GM21381 (cell line): ENCODE measurements around the gene TLCD3B.
"Not testable (repeated sequence)": the region's sequence is repeated elsewhere in the genome, so short reads cannot be mapped to it uniquely, and the experiment has no call there.

ENCODE experiments used
- ATAC-seq: cut with Tn5 transposase; IDR thresholded peaks from one replicate; pipeline ENCODE4 v1.9.1; 2021; ENCODE audit warnings: mild to moderate bottlenecking, moderate library complexity; ENCODE audit not compliant: unreplicated experiment

The TLCD3B gene

GRCh38 chr16:30027588-30028437 is 3.3 kb downstream of the TLCD3B start:
- no peak for ATAC-seq

DNA sequence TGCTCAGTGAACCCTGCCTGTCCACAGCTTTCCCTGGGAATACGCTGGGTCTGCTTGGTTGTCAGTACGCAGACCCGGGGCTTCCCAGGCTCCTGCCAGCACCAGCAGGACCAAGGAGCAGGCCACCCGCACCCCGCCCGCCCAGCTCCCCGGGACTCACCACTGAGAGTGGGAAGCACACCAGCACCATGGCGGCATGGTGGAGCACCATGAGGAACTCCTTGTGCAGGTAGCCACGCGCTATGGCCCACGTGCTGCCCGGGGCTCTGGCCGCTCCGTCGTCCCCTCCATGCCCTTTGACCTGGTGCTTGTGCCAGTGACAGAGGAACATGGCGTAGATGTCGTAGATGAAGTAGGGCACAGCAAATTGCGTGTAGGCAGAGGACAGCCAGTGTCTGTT is 4.6 kb downstream of the TLCD3B start:
- no peak for ATAC-seq

DNA sequence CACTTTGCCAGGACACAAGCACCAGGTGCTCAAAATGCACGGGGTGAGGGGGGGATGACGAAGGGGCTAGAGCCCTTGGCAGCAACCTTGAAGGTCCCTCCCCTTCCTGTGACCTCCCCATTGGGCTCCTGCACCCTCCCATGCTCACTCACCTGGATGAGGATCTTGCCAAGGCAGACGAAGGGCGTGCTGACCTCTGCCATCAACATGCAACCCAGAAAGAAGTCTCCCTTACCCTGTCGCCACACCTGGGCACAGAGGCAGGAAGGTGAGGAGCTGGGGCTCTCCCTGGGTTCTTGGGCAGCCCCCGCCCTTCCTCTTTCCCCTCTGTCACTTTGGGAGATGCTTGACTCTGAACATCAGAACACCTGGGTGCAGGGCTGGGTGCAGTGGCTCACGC is 5.5 kb downstream of the TLCD3B start:
- no peak for ATAC-seq

- no peak for ATAC-seq
Observed at GRCh38 chr16:30025156-30025555, 5.9 kb downstream of the TLCD3B start.

- no peak for ATAC-seq
Observed at GRCh38 chr16:30024451-30024850, 6.6 kb downstream of the TLCD3B start.

DNA sequence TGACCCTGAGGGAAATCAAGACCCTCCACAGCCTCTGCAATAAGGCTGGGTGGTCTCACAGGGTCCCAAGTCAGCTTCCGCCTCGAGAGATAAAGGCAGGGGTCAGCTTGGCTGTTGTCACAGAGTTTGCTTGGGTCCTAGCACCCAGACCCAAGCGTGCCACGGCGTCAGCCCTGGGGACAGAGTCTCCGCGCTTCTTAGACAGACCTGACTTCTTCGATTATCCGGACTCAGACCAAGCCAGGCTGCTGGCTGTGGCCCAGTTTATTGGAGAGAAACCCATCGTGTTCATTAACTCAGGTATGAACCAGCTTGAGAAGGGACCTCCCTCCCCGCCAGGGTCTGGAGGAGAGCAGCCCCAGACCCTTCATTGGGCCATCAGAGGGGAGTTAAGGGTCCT is 7.5 kb downstream of the TLCD3B start:
- ATAC-seq: no peak

GRCh38 chr16:30022887-30023286 is 8.2 kb downstream of the TLCD3B start, which contains the start of gene C16orf92:
Gene C16orf92, plus strand, starts transcription at chr16:30023198. Its CDS starts 143 bp downstream, at chr16:30023341.
- no peak for ATAC-seq

- no peak for ATAC-seq
Observed at GRCh38 chr16:30018731-30019158, 12.3 kb downstream of the TLCD3B start.

- not testable (repeated sequence) for ATAC-seq
Observed at GRCh38 chr16:30017937-30018336, 13.1 kb downstream of the TLCD3B start.

GRCh38 chr16:30017277-30017656 is 13.8 kb downstream of the TLCD3B start:
- no peak for ATAC-seq

- no peak for ATAC-seq
Observed at GRCh38 chr16:30016555-30017276, 14.4 kb downstream of the TLCD3B start.

- ATAC-seq: not testable (repeated sequence)
Observed at GRCh38 chr16:30015450-30015849, 15.6 kb downstream of the TLCD3B start.

DNA sequence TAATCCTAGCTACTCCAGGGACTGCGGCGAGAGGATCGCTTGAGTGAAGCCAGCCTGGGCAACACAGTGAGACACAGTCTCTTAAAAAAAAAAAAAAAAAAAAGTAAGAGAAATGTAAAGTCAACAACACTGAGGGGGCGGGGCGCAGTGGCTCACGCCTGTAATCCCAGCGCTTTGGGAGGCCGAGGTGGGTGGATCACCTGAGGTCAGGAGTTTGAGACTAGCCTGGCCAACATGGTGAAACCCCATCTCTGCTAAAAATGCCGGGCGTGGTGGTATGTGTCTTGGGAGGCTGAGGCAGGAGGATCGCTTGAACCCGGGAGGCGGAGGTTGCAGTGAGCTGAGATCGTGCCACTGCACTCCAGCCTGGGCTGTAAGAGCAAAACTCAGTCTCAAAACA is 18.5 kb downstream of the TLCD3B start:
- ATAC-seq: not testable (repeated sequence)

- ATAC-seq: no peak
Observed at GRCh38 chr16:30011714-30012504, 19.2 kb downstream of the TLCD3B start.

- ATAC-seq: no peak
Observed at GRCh38 chr16:30010844-30011713, 20.0 kb downstream of the TLCD3B start, which contains the start of gene DOC2A. Gene DOC2A, minus strand, starts transcription at chr16:30011027. Its CDS starts 805 bp downstream, at chr16:30010222.

- no peak for ATAC-seq
Observed at GRCh38 chr16:30009990-30010843, 20.9 kb downstream of the TLCD3B start.

GRCh38 chr16:30009085-30009862 is 21.8 kb downstream of the TLCD3B start:
- no peak for ATAC-seq

DNA sequence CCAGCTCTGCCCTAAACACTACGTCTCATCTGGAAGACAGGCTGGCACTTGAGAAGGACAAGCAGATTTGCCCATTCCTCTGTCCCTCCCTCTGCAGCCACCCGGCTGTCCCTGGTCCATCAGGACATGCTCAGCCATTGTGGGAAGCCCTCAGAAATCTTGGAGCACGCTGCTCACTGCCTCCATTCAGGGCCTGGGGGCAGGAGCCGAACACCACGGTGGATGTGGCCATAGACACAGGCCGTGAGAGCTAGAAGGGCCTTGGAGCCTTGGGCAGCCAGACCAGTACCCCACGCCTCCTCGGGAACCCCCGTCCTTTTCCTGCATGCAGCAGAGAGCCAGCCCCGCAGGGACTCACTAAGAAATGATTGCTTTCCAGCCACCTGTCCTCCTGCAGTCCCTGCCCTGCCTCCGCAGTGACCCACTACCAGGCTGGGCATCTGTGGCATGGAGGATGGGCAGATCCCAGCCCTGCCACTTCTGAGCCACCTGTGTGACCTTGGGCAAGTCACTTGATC is 23.6 kb downstream of the TLCD3B start:
- ATAC-seq: no peak
